ENCODE results near the gene MPPED1. TPM values are rescaled to one million over a fixed set of nuclear protein-coding genes. Genes with fewer than 3 reads are reported as not detected.

Gene MPPED1
- total RNA-seq, 2 donors from 2014 or later, result 0.11 to 0.59 TPM

GRCh38 chr22:43407591-43407990 is 4.2 kb upstream of the MPPED1 start:
- Histone ChIP-seq H3K9me3 (ENCODE audit: control insufficient read depth, low read length) (no peaks in the 10 kb centered on the region), H3K9ac (ENCODE audit: extremely low read depth, low read length, poor library complexity, severe bottlenecking) (no peak overlapping the region), H3K36me3 (ENCODE audit: control insufficient read depth, insufficient read depth, low read length) (no peaks in the 10 kb centered on the region), H3K4me1 (ENCODE audit: control insufficient read depth, insufficient read depth, low read length) (no peaks in the 10 kb centered on the region), H3K4me3 (ENCODE audit: low read length) (no peak overlapping the region), H3K27ac (ENCODE audit: low read depth, low read length) (no peak overlapping the region), H3K27me3 (ENCODE audit: control insufficient read depth, insufficient read depth, low read length, poor library complexity, severe bottlenecking) (peaks cover 38% of the 10 kb centered on the region)
- Mint-ChIP-seq H3K36me3 (ENCODE audit: low read depth) (no peaks in the 10 kb centered on the region), H3K27ac (no peak overlapping the region), H3K4me3 (no peak overlapping the region), H3K9me3 (no peaks in the 10 kb centered on the region), H3K4me1 (peaks cover under 1% of the 10 kb centered on the region), H3K27me3 (ENCODE audit: insufficient read depth) (peaks cover 30% of the 10 kb centered on the region)
- TF ChIP-seq CTCF (conservative IDR thresholded peaks at IDR 0.05), result no peak
- WGBS, 2 experiments (ENCODE audit: insufficient coverage in 1 of 2, insufficient read length in 1 of 2), result 77 to 100% methylated on average over 2 to 4 of the region's 4 CpGs
- DNase-seq, result no peak

GRCh38 chr22:43408009-43408408 is 3.8 kb upstream of the MPPED1 start:
- Histone ChIP-seq H3K36me3 (ENCODE audit: control insufficient read depth, insufficient read depth, low read length) (no peaks in the 10 kb centered on the region), H3K9me3 (ENCODE audit: control insufficient read depth, low read length) (no peaks in the 10 kb centered on the region), H3K4me1 (ENCODE audit: control insufficient read depth, insufficient read depth, low read length) (no peaks in the 10 kb centered on the region), H3K9ac (ENCODE audit: extremely low read depth, low read length, poor library complexity, severe bottlenecking) (no peak overlapping the region), H3K27me3 (ENCODE audit: control insufficient read depth, insufficient read depth, low read length, poor library complexity, severe bottlenecking) (peaks cover 42% of the 10 kb centered on the region), H3K4me3 (ENCODE audit: low read length) (no peak overlapping the region), H3K27ac (ENCODE audit: low read depth, low read length) (no peak overlapping the region)
- TF ChIP-seq CTCF (conservative IDR thresholded peaks at IDR 0.05), result no peak
- H3K9me3 Mint-ChIP-seq, result no peaks in the 10 kb centered on the region
- no peaks in the 10 kb centered on the region for H3K36me3 Mint-ChIP-seq (ENCODE audit: low read depth)
- peaks cover 2% of the 10 kb centered on the region for H3K4me1 Mint-ChIP-seq
- H3K27ac Mint-ChIP-seq, result no peak overlapping the region
- H3K4me3 Mint-ChIP-seq, result no peak overlapping the region
- no peak for DNase-seq
- 90 to 93% methylated on average over 1 to 2 of the region's 2 CpGs for WGBS, 2 experiments (ENCODE audit: insufficient coverage in 1 of 2, insufficient read length in 1 of 2)
- H3K27me3 Mint-ChIP-seq (ENCODE audit: insufficient read depth), result peaks cover 34% of the 10 kb centered on the region

GRCh38 chr22:43409046-43409445 is 2.8 kb upstream of the MPPED1 start:
- Histone ChIP-seq H3K27ac (ENCODE audit: low read depth, low read length) (no peak overlapping the region), H3K9ac (ENCODE audit: extremely low read depth, low read length, poor library complexity, severe bottlenecking) (no peak overlapping the region), H3K4me3 (ENCODE audit: low read length) (no peak overlapping the region), H3K9me3 (ENCODE audit: control insufficient read depth, low read length) (no peaks in the 10 kb centered on the region), H3K36me3 (ENCODE audit: control insufficient read depth, insufficient read depth, low read length) (no peaks in the 10 kb centered on the region), H3K27me3 (ENCODE audit: control insufficient read depth, insufficient read depth, low read length, poor library complexity, severe bottlenecking) (peaks cover 52% of the 10 kb centered on the region), H3K4me1 (ENCODE audit: control insufficient read depth, insufficient read depth, low read length) (no peaks in the 10 kb centered on the region)
- no peaks in the 10 kb centered on the region for H3K9me3 Mint-ChIP-seq
- H3K4me1 Mint-ChIP-seq, result peaks cover 2% of the 10 kb centered on the region
- peaks cover 44% of the 10 kb centered on the region for H3K27me3 Mint-ChIP-seq (ENCODE audit: insufficient read depth)
- no peak overlapping the region for H3K27ac Mint-ChIP-seq
- H3K4me3 Mint-ChIP-seq, result no peak overlapping the region
- no peak for TF ChIP-seq CTCF (conservative IDR thresholded peaks at IDR 0.05)
- WGBS, 2 experiments (ENCODE audit: insufficient coverage in 1 of 2, insufficient read length in 1 of 2), result 91 to 100% methylated on average over 4 to 8 of the region's 8 CpGs
- no peak for DNase-seq
- no peaks in the 10 kb centered on the region for H3K36me3 Mint-ChIP-seq (ENCODE audit: low read depth)
